Keratinocyte (primary cell): ENCODE data around the gene GDPD5.

ENCODE experiments used
- EZH2 ChIP-seq: IDR thresholded peaks from one replicate; pipeline ENCODE4 v1.6.1; 2012; ENCODE audit warnings: inconsistent platforms, mild to moderate bottlenecking, low read length, moderate library complexity
- TF ChIP-seq, protein P1 (sequence below), 3 experiments: IDR thresholded peaks in 1 of 3; conservative IDR thresholded peaks in 1 of 3; optimal IDR thresholded peaks in 1 of 3; 2 replicates in 2 of 3; 3 replicates in 1 of 3; pipeline versions ENCODE3 to v1.5.1; 2011; ENCODE audit warnings: low read length in 3 of 3, mild to moderate bottlenecking in 3 of 3, moderate library complexity in 2 of 3, control low read depth in 1 of 3, inconsistent platforms in 1 of 3; ENCODE audit not compliant: insufficient read depth in 2 of 3; ENCODE audit errors: extremely low read depth in 1 of 3

DNA sequence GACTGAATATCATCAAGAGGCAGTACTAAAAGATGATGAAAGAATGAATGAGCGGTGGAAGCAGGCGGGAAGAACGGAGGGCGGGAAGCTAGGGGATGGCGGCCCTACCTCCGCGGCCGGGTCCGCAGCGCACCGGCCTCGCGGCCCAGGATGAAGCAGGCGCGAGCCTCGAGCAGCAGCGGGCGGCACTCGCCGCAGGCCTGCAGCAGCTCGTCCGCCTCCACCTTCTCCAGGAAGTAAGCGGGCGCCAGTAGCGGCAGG lies 96.2 kb downstream of the GDPD5 start:
- TF ChIP-seq, protein P1, sequence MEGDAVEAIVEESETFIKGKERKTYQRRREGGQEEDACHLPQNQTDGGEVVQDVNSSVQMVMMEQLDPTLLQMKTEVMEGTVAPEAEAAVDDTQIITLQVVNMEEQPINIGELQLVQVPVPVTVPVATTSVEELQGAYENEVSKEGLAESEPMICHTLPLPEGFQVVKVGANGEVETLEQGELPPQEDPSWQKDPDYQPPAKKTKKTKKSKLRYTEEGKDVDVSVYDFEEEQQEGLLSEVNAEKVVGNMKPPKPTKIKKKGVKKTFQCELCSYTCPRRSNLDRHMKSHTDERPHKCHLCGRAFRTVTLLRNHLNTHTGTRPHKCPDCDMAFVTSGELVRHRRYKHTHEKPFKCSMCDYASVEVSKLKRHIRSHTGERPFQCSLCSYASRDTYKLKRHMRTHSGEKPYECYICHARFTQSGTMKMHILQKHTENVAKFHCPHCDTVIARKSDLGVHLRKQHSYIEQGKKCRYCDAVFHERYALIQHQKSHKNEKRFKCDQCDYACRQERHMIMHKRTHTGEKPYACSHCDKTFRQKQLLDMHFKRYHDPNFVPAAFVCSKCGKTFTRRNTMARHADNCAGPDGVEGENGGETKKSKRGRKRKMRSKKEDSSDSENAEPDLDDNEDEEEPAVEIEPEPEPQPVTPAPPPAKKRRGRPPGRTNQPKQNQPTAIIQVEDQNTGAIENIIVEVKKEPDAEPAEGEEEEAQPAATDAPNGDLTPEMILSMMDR (optimal IDR thresholded peaks at IDR 0.05 in 1 of 3, IDR thresholded peaks at IDR 0.05 in 1 of 3, conservative IDR thresholded peaks at IDR 0.05 in 1 of 3; ENCODE audit: extremely low read depth in 1 of 3, insufficient read depth in 2 of 3, low read length in 3 of 3) = no peak
- TF ChIP-seq EZH2 = no peak
